Keratinocyte (primary cell): Measurements from ENCODE around the gene UBR2. TPM values are rescaled to one million over a fixed set of nuclear protein-coding genes. Genes with fewer than 3 reads are reported as not detected.

Source experiments
- DNase-seq: peaks from one replicate; pipeline ENCODE4 v3.0.0-alpha.2; 2011; ENCODE audit warnings: low read depth, missing footprints, low spot score
- FAIRE-seq: peaks from 2 replicates; lab custom pipeline; 2011; peaks lifted over from hg19 to GRCh38; lab: Jason Lieb, UNC
- H2AFZ ChIP-seq: 2 replicates; pipeline ENCODE4 v1.6.0; 2012; ENCODE audit warnings: low read length, control low read depth, inconsistent platforms; ENCODE audit not compliant: control insufficient read depth
- H3K27ac ChIP-seq: 2 replicates; pipeline ENCODE4 v1.5.1; 2011; ENCODE audit warnings: low read length; ENCODE audit not compliant: control insufficient read depth, insufficient read depth
- H3K27me3 ChIP-seq: 3 replicates; pipeline ENCODE4 v1.6.0; 2011; ENCODE audit warnings: low read length; ENCODE audit not compliant: control insufficient read depth, insufficient read depth; ENCODE audit errors: extremely low read depth
- H3K36me3 ChIP-seq, 2 experiments: 2 replicates in 1 of 2; 3 replicates in 1 of 2; pipeline ENCODE4 v1.5.1; 2011; ENCODE audit warnings: low read length in 2 of 2, mild to moderate bottlenecking in 1 of 2; ENCODE audit not compliant: control insufficient read depth in 2 of 2, insufficient read depth in 2 of 2; ENCODE audit errors: extremely low read depth in 1 of 2
- H3K4me1 ChIP-seq: 3 replicates; pipeline ENCODE4 v1.5.1; 2011; ENCODE audit warnings: low read length; ENCODE audit not compliant: control insufficient read depth, insufficient read depth; ENCODE audit errors: extremely low read depth
- H3K4me2 ChIP-seq: 3 replicates; pipeline ENCODE4 v1.6.0; 2011; ENCODE audit warnings: low read depth, low read length; ENCODE audit not compliant: control insufficient read depth, insufficient read depth; ENCODE audit errors: extremely low read depth
- H3K4me3 ChIP-seq, 3 experiments: fragments of 200-600 bp in 1 of 3; sonication (generic) in 1 of 3; 2 replicates in 2 of 3; 3 replicates in 1 of 3; pipeline ENCODE4 v1.5.1; 2011 to 2016; ENCODE audit warnings: low read length in 3 of 3, mild to moderate bottlenecking in 3 of 3, control low read depth in 2 of 3, inconsistent platforms in 1 of 3, low read depth in 1 of 3, mixed read lengths in 1 of 3, mixed run types in 1 of 3, moderate library complexity in 1 of 3; ENCODE audit not compliant: control insufficient read depth in 2 of 3, insufficient read depth in 2 of 3; ENCODE audit errors: extremely low read depth in 1 of 3
- H3K79me2 ChIP-seq: 2 replicates; pipeline ENCODE4 v1.6.0; 2012; ENCODE audit warnings: low read length; ENCODE audit not compliant: control insufficient read depth, insufficient read depth
- H3K9ac ChIP-seq: 3 replicates; pipeline ENCODE4 v1.6.0; 2011; ENCODE audit warnings: low read length; ENCODE audit not compliant: control insufficient read depth, insufficient read depth; ENCODE audit errors: extremely low read depth
- H3K9me1 ChIP-seq: 3 replicates; pipeline ENCODE4 v1.6.0; 2011; ENCODE audit warnings: low read length; ENCODE audit not compliant: control insufficient read depth, insufficient read depth; ENCODE audit errors: extremely low read depth
- H3K9me3 ChIP-seq: 2 replicates; pipeline ENCODE4 v1.5.1; 2012; ENCODE audit warnings: low read depth, low read length; ENCODE audit not compliant: control insufficient read depth
- H4K20me1 ChIP-seq: 3 replicates; pipeline ENCODE4 v1.6.0; 2011; ENCODE audit warnings: low read length; ENCODE audit not compliant: control insufficient read depth, insufficient read depth; ENCODE audit errors: extremely low read depth
- CTCF ChIP-seq, 3 experiments: IDR thresholded peaks in 1 of 3; conservative IDR thresholded peaks in 1 of 3; optimal IDR thresholded peaks in 1 of 3; 2 replicates in 2 of 3; 3 replicates in 1 of 3; pipeline versions ENCODE3 to v1.5.1; 2011; ENCODE audit warnings: low read length in 3 of 3, mild to moderate bottlenecking in 3 of 3, moderate library complexity in 2 of 3, control low read depth in 1 of 3, inconsistent platforms in 1 of 3; ENCODE audit not compliant: insufficient read depth in 2 of 3; ENCODE audit errors: extremely low read depth in 1 of 3
- EZH2 ChIP-seq: IDR thresholded peaks from one replicate; pipeline ENCODE4 v1.6.1; 2012; ENCODE audit warnings: inconsistent platforms, mild to moderate bottlenecking, low read length, moderate library complexity
- dilution Hi-C: fragments of 300-500 bp; cut with MboI; formaldehyde crosslinking; loops from one replicate; pipeline ENCODE4 v1.7.0; 2020; ENCODE audit warnings: low sequenced_read_pairs; ENCODE audit not compliant: extremely low pct_ligation_motif_present
- polyA plus RNA-seq, 5 experiments: library from polyadenylated mRNA; depleted of rRNA in 3 of 5; stranded (reverse) in 3 of 5; stranded (forward) in 1 of 5; unstranded in 1 of 5; fragments of >200 nt; gene quantifications; 1 replicate in 1 of 5; 2 replicates in 3 of 5; 3 replicates in 1 of 5; pipeline versions ENCODE4 v1.2.1 to v1.2.3, GENCODE V29; 2011 to 2012; ENCODE audit warnings: missing spikeins in 2 of 5, low read depth in 1 of 5, low replicate concordance in 1 of 5

UBR2 gene
- polyA plus RNA-seq, 1 donor (not counting 4 experiments of a cell fraction or from before 2014, with no cell fraction given): 21.6 TPM

GRCh38 chr6:42569102-42570028, 5.5 kb downstream of the UBR2 start:
- Histone ChIP-seq H3K9me1 (peaks cover 2% of the 10 kb centered on the region), H3K9me3 (no peaks in the 10 kb centered on the region), H3K79me2 (peaks cover 82% of the 10 kb centered on the region), H3K9ac (peak overlapping the region; percentile 40), H3K27me3 (no peaks in the 10 kb centered on the region), H4K20me1 (no peaks in the 10 kb centered on the region), H3K4me1 (peaks cover 8% of the 10 kb centered on the region), H3K4me3 (peak overlapping the region in 1 of 3 experiments; percentile 49), H3K36me3 (peaks cover 0 to 7% of the 10 kb centered on the region in 2 experiments), H3K27ac (peak overlapping the region; percentile 78), H3K4me2 (peak overlapping the region; percentile 74), H2AFZ (no peak overlapping the region)
- dilution Hi-C loops: no loop called here
- peak; percentile 85 for FAIRE-seq
- no peak for TF ChIP-seq CTCF (optimal IDR thresholded peaks at IDR 0.05 in 1 of 3, IDR thresholded peaks at IDR 0.05 in 1 of 3, conservative IDR thresholded peaks at IDR 0.05 in 1 of 3; ENCODE audit: extremely low read depth in 1 of 3, insufficient read depth in 2 of 3, low read length in 3 of 3)
- TF ChIP-seq EZH2: no peak
- DNase-seq: peak; percentile 85

- Histone ChIP-seq H3K4me3 (no peak overlapping the region), H3K27me3 (no peaks in the 10 kb centered on the region), H3K27ac (no peak overlapping the region), H3K9ac (no peak overlapping the region), H4K20me1 (no peaks in the 10 kb centered on the region), H3K4me2 (peak overlapping the region; percentile 44), H3K79me2 (peaks cover 72% of the 10 kb centered on the region), H3K9me3 (no peaks in the 10 kb centered on the region), H3K4me1 (peaks cover 8% of the 10 kb centered on the region), H3K36me3 (peaks cover 0 to 9% of the 10 kb centered on the region in 2 experiments), H2AFZ (no peak overlapping the region), H3K9me1 (peaks cover 2% of the 10 kb centered on the region)
- dilution Hi-C loops: no loop called here
- FAIRE-seq (no peak), DNase-seq (no peak)
- no peak for TF ChIP-seq CTCF (optimal IDR thresholded peaks at IDR 0.05 in 1 of 3, IDR thresholded peaks at IDR 0.05 in 1 of 3, conservative IDR thresholded peaks at IDR 0.05 in 1 of 3; ENCODE audit: extremely low read depth in 1 of 3, insufficient read depth in 2 of 3, low read length in 3 of 3)
- TF ChIP-seq EZH2: no peak
Measured at GRCh38 chr6:42571611-42572342, 7.9 kb downstream of the UBR2 start.
